ENCODE data around the gene GLYR1. TPM values are rescaled to one million over a fixed set of nuclear protein-coding genes. Genes with fewer than 3 reads are reported as not detected.

The GLYR1 gene
- total and polyA plus RNA-seq, 2 donors (not counting 1 experiment from before 2014, with no cell fraction given), result 34.0 to 137 TPM

DNA sequence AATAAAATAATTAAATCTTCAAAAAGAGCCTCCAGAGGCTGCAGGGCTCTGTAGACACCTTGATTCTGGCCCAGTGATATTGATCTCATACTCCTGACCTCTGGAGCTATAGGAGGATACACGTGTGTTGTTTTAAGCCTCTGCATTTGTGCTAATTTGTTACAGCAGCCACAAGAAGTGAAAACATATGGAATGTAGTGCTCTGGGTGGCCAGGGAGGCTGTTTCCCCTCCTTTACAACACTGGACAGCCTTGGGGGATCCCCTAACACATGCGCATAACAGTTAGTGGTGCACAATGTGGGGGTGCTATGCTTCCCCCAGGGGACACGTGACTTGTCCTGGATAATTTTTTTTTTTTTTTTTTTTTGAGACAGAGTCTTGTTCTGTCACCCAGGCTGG is 75.4 kb downstream of the GLYR1 start:
- no peak for ATAC-seq (ENCODE audit: low read depth)
- Histone ChIP-seq H2AFZ (ENCODE audit: insufficient read depth, low read depth, low read length, poor library complexity, severe bottlenecking) (no peak overlapping the region), H3K4me1 (ENCODE audit: control insufficient read depth in 2 of 2, insufficient read depth in 2 of 2, low read length in 2 of 2) (peaks cover 8 to 21% of the 10 kb centered on the region in 2 donors), H4K20me1 (ENCODE audit: control insufficient read depth, insufficient read depth, low read length, poor library complexity, severe bottlenecking) (no peaks in the 10 kb centered on the region), H3K4me2 (replicated peaks; ENCODE audit: low read depth, low read length, poor library complexity, severe bottlenecking) (no peak overlapping the region), H3K27me3 (replicated peaks in 1 of 4; ENCODE audit: control extremely low read depth in 1 of 4, control insufficient read depth in 3 of 4, insufficient read depth in 4 of 4, low read length in 3 of 4) (no peaks in the 10 kb centered on the region), H3K27ac (ENCODE audit: low read length in 2 of 2) (no peak overlapping the region), H3K4me3 (ENCODE audit: control extremely low read depth in 1 of 5, extremely low read depth in 1 of 5, insufficient read depth in 1 of 5, low read depth in 2 of 5, low read length in 4 of 5) (no peak overlapping the region), H3K9me3 (ENCODE audit: control extremely low read depth in 1 of 3, control insufficient read depth in 2 of 3, insufficient read depth in 1 of 3, low read length in 2 of 3) (no peaks in the 10 kb centered on the region), H3K79me2 (ENCODE audit: control insufficient read depth, insufficient read depth, low read length) (peaks cover 4% of the 10 kb centered on the region), H3K9ac (ENCODE audit: low read length) (no peak overlapping the region), H3K36me3 (replicated peaks in 1 of 2; ENCODE audit: control extremely low read depth in 1 of 2, control insufficient read depth in 1 of 2, extremely low read depth in 1 of 2, insufficient read depth in 2 of 2, low read length in 1 of 2) (no peaks in the 10 kb centered on the region)
- TF ChIP-seq CTCF (IDR thresholded peaks at IDR 0.05) (no peak), EZH2 (IDR thresholded peaks at IDR 0.05; ENCODE audit: borderline replicate concordance, insufficient read depth, low read depth, low read length, poor library complexity, severe bottlenecking) (no peak)
- Mint-ChIP-seq H3K4me3 (no peak overlapping the region), H3K27me3 (no peaks in the 10 kb centered on the region), H3K4me1 (peaks cover 21% of the 10 kb centered on the region), H3K9me3 (ENCODE audit: insufficient read depth) (no peaks in the 10 kb centered on the region), H3K27ac (no peak overlapping the region)
- POLR2A ChIA-PET, result no interaction called here
- DNase-seq, result no peak
- WGBS (ENCODE audit: insufficient coverage), result no CpG with 5 or more reads among the region's 3 CpGs
- CTCF ChIA-PET, result no interaction called here
- intact Hi-C loops (cut with micrococcal nuclease), result no loop called here

- H3K9ac ChIP-seq (ENCODE audit: low read length), result no peak overlapping the region
- POLR2A ChIA-PET, result interaction anchor here (1.4 to 2.6 kb wide), 3 partner anchors 34 to 76 kb away, joined by 5 to 14 read pairs (median 7); partner anchors contain the start of genes ANKS3, DNAAF8, NUDT16L1 and ROGDI
- peak overlapping the region; percentile 91 for H3K4me2 ChIP-seq (replicated peaks; ENCODE audit: low read depth, low read length, poor library complexity, severe bottlenecking)
- peak overlapping the region; percentile 50 to 70 for H3K27ac ChIP-seq (ENCODE audit: low read length in 2 of 2)
- Mint-ChIP-seq H3K4me3 (peak overlapping the region; percentile 98), H3K27ac (peak overlapping the region; percentile 95), H3K4me1 (peaks cover 29% of the 10 kb centered on the region), H3K27me3 (no peaks in the 10 kb centered on the region), H3K9me3 (ENCODE audit: insufficient read depth) (no peaks in the 10 kb centered on the region)
- no peak for DNase-seq
- no peaks in the 10 kb centered on the region for H3K9me3 ChIP-seq (ENCODE audit: control extremely low read depth in 1 of 3, control insufficient read depth in 2 of 3, insufficient read depth in 1 of 3, low read length in 2 of 3)
- peak overlapping the region; percentile 99 for H2AFZ ChIP-seq (ENCODE audit: insufficient read depth, low read depth, low read length, poor library complexity, severe bottlenecking)
- no peaks in the 10 kb centered on the region for H4K20me1 ChIP-seq (ENCODE audit: control insufficient read depth, insufficient read depth, low read length, poor library complexity, severe bottlenecking)
- no peak for ATAC-seq (ENCODE audit: low read depth)
- TF ChIP-seq EZH2 (IDR thresholded peaks at IDR 0.05; ENCODE audit: borderline replicate concordance, insufficient read depth, low read depth, low read length, poor library complexity, severe bottlenecking) (no peak), CTCF (IDR thresholded peaks at IDR 0.05) (no peak)
- CTCF ChIA-PET, result interaction anchor here (0.8 to 1.9 kb wide), 2 partner anchors 33 to 35 kb away, joined by 3 to 12 read pairs; partner anchors contain the start of genes ANKS3, DNAAF8 and ROGDI
- H3K27me3 ChIP-seq (replicated peaks in 1 of 4; ENCODE audit: control extremely low read depth in 1 of 4, control insufficient read depth in 3 of 4, insufficient read depth in 4 of 4, low read length in 3 of 4), result no peaks in the 10 kb centered on the region
- H3K36me3 ChIP-seq (replicated peaks in 1 of 2; ENCODE audit: control extremely low read depth in 1 of 2, control insufficient read depth in 1 of 2, extremely low read depth in 1 of 2, insufficient read depth in 2 of 2, low read length in 1 of 2), result no peaks in the 10 kb centered on the region
- peaks cover 22% of the 10 kb centered on the region for H3K79me2 ChIP-seq (ENCODE audit: control insufficient read depth, insufficient read depth, low read length)
- peak overlapping the region in 3 of 5 experiments; percentile 64 to 87 (median 83) for H3K4me3 ChIP-seq (ENCODE audit: control extremely low read depth in 1 of 5, extremely low read depth in 1 of 5, insufficient read depth in 1 of 5, low read depth in 2 of 5, low read length in 4 of 5)
- intact Hi-C loops (cut with micrococcal nuclease), result no loop called here
- WGBS (ENCODE audit: insufficient coverage), result 79% methylated on average over 7 of the region's 7 CpGs
- peaks cover 15 to 33% of the 10 kb centered on the region in 2 donors for H3K4me1 ChIP-seq (ENCODE audit: control insufficient read depth in 2 of 2, insufficient read depth in 2 of 2, low read length in 2 of 2)
Observed at GRCh38 chr16:4769306-4769638, 77.8 kb downstream of the GLYR1 start.

Data from B cell (primary cell).